BJ (cell line): ENCODE results near the gene URI1. TPM values are rescaled to one million over a fixed set of nuclear protein-coding genes. Genes with fewer than 3 reads are reported as not detected.

ENCODE experiments used
- CTCF ChIA-PET: fragments of 350-600 bp; formaldehyde crosslinking; extraction: SDS; loops from one replicate; lab custom pipeline; 2021; ENCODE audit warnings: antibody characterized with exemption, inconsistent platforms; lab: Yijun Ruan, JAX
- POLR2A ChIA-PET: fragments of 300-600 bp; sonication (Branson Sonifier 250); formaldehyde crosslinking; extraction: SDS; loops from one replicate; lab custom pipeline; 2021; ENCODE audit warnings: antibody characterized with exemption; lab: Charles Lee
- DNase-seq: peaks from one replicate; pipeline ENCODE4 v3.0.0-alpha.2; 2011; ENCODE audit warnings: low read depth
- H3K27me3 ChIP-seq: 2 replicates; pipeline ENCODE4 v1.6.0; 2011; ENCODE audit warnings: low read length; ENCODE audit not compliant: control insufficient read depth, insufficient read depth
- H3K36me3 ChIP-seq: 2 replicates; pipeline ENCODE4 v1.5.1; 2011; ENCODE audit warnings: low read length; ENCODE audit not compliant: control insufficient read depth, insufficient read depth
- H3K4me3 ChIP-seq: 2 replicates; pipeline ENCODE4 v1.5.1; 2011; ENCODE audit warnings: low read depth, mild to moderate bottlenecking, control low read depth, low read length
- polyA plus RNA-seq: library from polyadenylated mRNA; depleted of rRNA; stranded (reverse); fragments of >200 nt; gene quantifications from 2 replicates; pipeline ENCODE4 v1.2.3, GENCODE V29; 2011
- TF ChIP-seq, protein P1 (sequence below): IDR thresholded peaks from 2 replicates; pipeline ENCODE4 v1.5.1; 2011; ENCODE audit warnings: low read depth, mild to moderate bottlenecking, control low read depth, inconsistent platforms, low read length, moderate library complexity; ENCODE audit not compliant: insufficient read depth

URI1 gene
- polyA plus RNA-seq, 1 experiment: 27.7 TPM

DNA sequence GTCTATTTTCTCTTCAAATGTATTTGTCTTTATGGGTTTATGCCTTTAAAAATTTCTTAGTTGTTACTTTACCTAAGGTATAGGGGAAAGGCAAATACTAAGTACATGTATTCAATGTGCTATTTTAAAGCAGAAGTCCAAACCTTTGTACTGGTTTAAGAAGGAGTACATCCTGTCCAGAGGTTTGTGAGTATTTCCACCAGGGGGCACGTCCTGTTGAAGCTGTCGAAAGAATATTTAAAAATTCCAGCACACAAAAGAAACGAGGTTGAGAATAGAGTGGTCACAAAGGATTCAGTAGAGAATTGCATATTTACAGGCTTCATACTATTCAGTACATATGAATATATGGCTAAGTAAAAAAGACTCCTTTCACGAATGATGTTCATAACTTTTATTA is 59.8 kb downstream of the URI1 start:
- CTCF ChIA-PET: interaction anchor here (0.9 to 1.6 kb wide), 2 partner anchors 10 to 35 kb away, joined by 3 read pairs; no protein-coding TSS in a partner anchor
- TF ChIP-seq, protein P1, sequence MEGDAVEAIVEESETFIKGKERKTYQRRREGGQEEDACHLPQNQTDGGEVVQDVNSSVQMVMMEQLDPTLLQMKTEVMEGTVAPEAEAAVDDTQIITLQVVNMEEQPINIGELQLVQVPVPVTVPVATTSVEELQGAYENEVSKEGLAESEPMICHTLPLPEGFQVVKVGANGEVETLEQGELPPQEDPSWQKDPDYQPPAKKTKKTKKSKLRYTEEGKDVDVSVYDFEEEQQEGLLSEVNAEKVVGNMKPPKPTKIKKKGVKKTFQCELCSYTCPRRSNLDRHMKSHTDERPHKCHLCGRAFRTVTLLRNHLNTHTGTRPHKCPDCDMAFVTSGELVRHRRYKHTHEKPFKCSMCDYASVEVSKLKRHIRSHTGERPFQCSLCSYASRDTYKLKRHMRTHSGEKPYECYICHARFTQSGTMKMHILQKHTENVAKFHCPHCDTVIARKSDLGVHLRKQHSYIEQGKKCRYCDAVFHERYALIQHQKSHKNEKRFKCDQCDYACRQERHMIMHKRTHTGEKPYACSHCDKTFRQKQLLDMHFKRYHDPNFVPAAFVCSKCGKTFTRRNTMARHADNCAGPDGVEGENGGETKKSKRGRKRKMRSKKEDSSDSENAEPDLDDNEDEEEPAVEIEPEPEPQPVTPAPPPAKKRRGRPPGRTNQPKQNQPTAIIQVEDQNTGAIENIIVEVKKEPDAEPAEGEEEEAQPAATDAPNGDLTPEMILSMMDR: no peak

DNA sequence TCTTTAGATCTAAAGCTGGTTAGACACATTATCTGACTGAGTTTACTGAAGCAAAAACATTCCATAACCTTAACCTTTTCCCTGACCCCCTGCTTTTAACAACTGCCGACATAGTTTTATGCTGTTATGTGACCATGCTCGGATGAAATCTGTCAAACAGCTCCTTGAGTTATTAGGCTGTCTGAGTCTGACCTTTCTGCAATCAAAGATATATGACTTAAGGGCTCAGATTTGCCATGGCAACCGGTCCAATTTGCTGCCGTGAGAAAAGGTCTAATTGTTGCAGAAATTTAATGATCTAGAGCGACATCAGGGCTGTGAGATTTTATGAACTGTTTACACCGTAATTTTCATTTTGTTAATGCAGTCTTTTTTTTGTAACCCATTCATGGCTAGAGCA is 61.8 kb downstream of the URI1 start:
- Histone ChIP-seq H3K27me3 (no peaks in the 10 kb centered on the region), H3K4me3 (no peak overlapping the region), H3K36me3 (no peaks in the 10 kb centered on the region)
- CTCF ChIA-PET: no interaction called here
- DNase-seq: no peak
- TF ChIP-seq, protein P1: no peak
- POLR2A ChIA-PET: interaction anchor here (0.6 kb wide), 1 partner anchor 25 kb away, joined by 4 read pairs; no protein-coding TSS in a partner anchor

More for the DNA sequence above, 59.8 kb downstream of the URI1 start:
- Histone ChIP-seq H3K4me3 (no peak overlapping the region), H3K36me3 (no peaks in the 10 kb centered on the region), H3K27me3 (no peaks in the 10 kb centered on the region)
- POLR2A ChIA-PET: no interaction called here
- DNase-seq: no peak

DNA sequence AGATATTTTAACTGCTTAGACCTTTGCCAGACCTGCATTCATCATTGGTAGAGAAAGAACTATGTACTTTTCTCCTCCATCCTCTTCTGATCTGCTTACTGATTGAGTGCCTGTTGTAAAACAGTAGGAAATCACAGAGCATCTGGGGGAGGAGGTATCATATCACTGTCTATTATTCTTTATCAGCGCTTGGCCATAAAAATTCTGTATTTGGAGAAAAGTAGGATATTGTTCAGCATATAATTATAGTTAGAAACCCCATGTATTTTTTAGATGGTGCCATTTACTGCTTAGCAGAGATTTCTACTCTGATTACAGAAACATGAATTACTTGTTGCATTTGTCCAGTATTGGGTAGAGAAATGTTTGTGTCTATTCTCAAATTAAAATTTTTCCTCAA is 62.4 kb downstream of the URI1 start:
- POLR2A ChIA-PET: no interaction called here
- no peak for DNase-seq
- TF ChIP-seq, protein P1: no peak
- CTCF ChIA-PET: no interaction called here
- H3K4me3 ChIP-seq: no peak overlapping the region
- no peaks in the 10 kb centered on the region for H3K27me3 ChIP-seq
- H3K36me3 ChIP-seq: no peaks in the 10 kb centered on the region

DNA sequence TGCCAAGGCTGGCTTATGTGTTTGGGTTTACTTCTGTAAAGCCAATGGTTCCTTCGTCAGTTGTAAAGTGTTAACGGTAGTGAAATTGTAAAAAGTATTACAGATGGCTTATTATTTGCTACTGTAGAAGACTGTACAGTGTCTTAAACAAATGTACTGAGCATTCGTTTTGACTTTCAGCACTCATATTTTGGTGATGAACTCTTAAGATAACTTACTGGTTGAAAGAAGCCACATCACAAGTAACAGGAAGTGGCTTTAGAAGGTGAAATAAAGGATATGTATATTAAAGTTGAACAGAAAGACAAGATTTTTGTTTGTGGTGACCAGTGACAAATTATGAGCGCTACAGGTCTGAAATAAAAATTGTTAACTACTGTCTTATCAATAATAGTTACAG is 64.2 kb downstream of the URI1 start:
- H3K36me3 ChIP-seq: no peaks in the 10 kb centered on the region
- DNase-seq: no peak
- H3K27me3 ChIP-seq: no peaks in the 10 kb centered on the region
- CTCF ChIA-PET: no interaction called here
- POLR2A ChIA-PET: no interaction called here
- TF ChIP-seq, protein P1: no peak
- H3K4me3 ChIP-seq: no peak overlapping the region

DNA sequence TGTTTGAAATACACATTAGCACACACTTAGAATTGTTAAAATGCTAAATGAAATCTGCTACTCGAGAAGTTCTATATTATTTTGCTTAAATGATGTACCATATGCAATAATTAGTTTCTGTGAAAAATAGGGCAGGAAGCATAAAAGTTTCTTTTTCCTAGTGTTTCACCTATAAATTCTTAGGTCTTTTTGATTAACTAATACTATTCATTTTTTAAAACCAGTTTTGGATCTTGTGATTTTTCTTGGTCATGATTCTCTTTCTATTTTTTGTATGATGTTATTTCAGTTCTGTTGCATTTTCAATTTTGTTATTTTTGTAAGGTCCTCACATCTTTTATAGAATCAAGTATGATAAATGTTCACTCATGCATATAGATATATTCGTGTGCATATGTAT is 66.1 kb downstream of the URI1 start:
- no peak overlapping the region for H3K4me3 ChIP-seq
- ChIA-PET POLR2A (no interaction called here), CTCF (no interaction called here)
- TF ChIP-seq, protein P1: no peak
- no peak for DNase-seq
- H3K27me3 ChIP-seq: no peaks in the 10 kb centered on the region
- no peaks in the 10 kb centered on the region for H3K36me3 ChIP-seq
